ENCODE measurements around the gene NHLH1. TPM values are rescaled to one million over a fixed set of nuclear protein-coding genes. Genes with fewer than 3 reads are reported as not detected.

The NHLH1 gene
- total and polyA plus RNA-seq, 2 of the 4 experiments (the other 2 are of a cell fraction), result 0.14 TPM; not detected in 1

DNA sequence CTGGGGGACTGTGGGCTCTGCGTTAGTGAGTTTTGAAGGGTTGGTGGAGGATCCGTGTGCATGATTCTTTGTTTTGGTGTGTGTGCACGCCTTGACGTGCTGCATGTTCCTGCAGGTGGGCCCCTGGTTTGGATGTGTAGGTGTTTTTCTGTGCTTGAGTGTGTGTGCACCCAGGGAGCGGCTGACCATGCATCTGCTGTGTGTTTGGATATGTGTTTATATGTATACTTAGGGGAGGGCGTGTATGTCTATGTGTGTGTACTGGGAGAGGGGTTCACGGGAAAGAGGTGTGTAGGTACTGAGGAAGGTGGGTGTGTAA, 34.6 kb downstream of the NHLH1 start:
- Histone ChIP-seq H2BK15ac (ENCODE audit: low read depth, low read length) (no peak overlapping the region), H4K91ac (ENCODE audit: insufficient read depth, low read depth, low read length) (no peak overlapping the region), H2AFZ (replicated peaks; ENCODE audit: low read length, poor library complexity) (peak overlapping the region; percentile 74), H3K4me1 (ENCODE audit: control insufficient read depth, insufficient read depth, low read length) (no peaks in the 10 kb centered on the region), H3K9ac (ENCODE audit: low read depth, low read length) (peak overlapping the region; percentile 61; the same call in 1 of the 2 replicates), H3K18ac (ENCODE audit: low read depth, low read length) (no peak overlapping the region), H3K27me3 (ENCODE audit: control insufficient read depth, insufficient read depth, low read length) (peaks cover 33% of the 10 kb centered on the region), H3K23ac (ENCODE audit: low read depth, low read length) (peak overlapping the region; percentile 27; the same call in 1 of the 2 replicates), H4K8ac (ENCODE audit: low read depth in 2 of 2, low read length in 2 of 2) (no peak overlapping the region), H3K79me1 (ENCODE audit: low read depth in 1 of 2, low read length in 2 of 2) (no peaks in the 10 kb centered on the region), H4K20me1 (ENCODE audit: insufficient read depth, low read length) (no peaks in the 10 kb centered on the region), H3K56ac (ENCODE audit: extremely low read depth, insufficient read depth, low read length) (no peak overlapping the region), H3K27ac (ENCODE audit: insufficient read depth, low read length) (no peak overlapping the region), H2BK120ac (ENCODE audit: low read depth, low read length) (no peak overlapping the region), H3K4me3 (ENCODE audit: insufficient read depth, low read depth, low read length) (peak overlapping the region; percentile 62; the same call in 1 of the 2 replicates), H3K9me1 (ENCODE audit: insufficient read depth, low read length) (peaks cover 5% of the 10 kb centered on the region; the same call in 1 of the 2 replicates), H3K36me3 (ENCODE audit: control insufficient read depth, insufficient read depth, low read length) (no peaks in the 10 kb centered on the region), H2AK9ac (replicated peaks; ENCODE audit: low read depth, low read length, poor library complexity) (peak overlapping the region; percentile 55), H3K9me3 (ENCODE audit: control insufficient read depth, insufficient read depth, low read length) (no peaks in the 10 kb centered on the region), H4K5ac (ENCODE audit: low read depth, low read length) (no peak overlapping the region), H3K4me2 (ENCODE audit: low read depth, low read length) (peak overlapping the region; percentile 76), H2BK5ac (ENCODE audit: low read depth, low read length, poor library complexity, severe bottlenecking) (no peak overlapping the region), H2AK5ac (ENCODE audit: low read depth, low read length) (no peak overlapping the region), H3K4ac (ENCODE audit: low read depth, low read length) (no peak overlapping the region), H3K14ac (replicated peaks; ENCODE audit: low read depth, low read length) (no peak overlapping the region), H2BK20ac (ENCODE audit: low read depth, low read length) (no peak overlapping the region)
- TF ChIP-seq CEBPB (IDR thresholded peaks at IDR 0.05; ENCODE audit: low read depth, low read length), result no peak
- no peak for TF ChIP-seq MXI1 (IDR thresholded peaks at IDR 0.05; ENCODE audit: borderline replicate concordance, low read depth, low read length)
- TF ChIP-seq RFX5 (IDR thresholded peaks at IDR 0.05; ENCODE audit: low read depth, low read length), result no peak
- no peak for TF ChIP-seq RCOR1 (IDR thresholded peaks at IDR 0.05; ENCODE audit: insufficient replicate concordance, low read length)
- DNase-seq (no peak), ATAC-seq (ENCODE audit: low read depth) (no peak)
- 14% methylated on average over 2 of the region's 7 CpGs; no CpG with 5 or more reads in 1 of the 2 experiments for WGBS, 2 experiments (ENCODE audit: extremely low coverage in 2 of 2, insufficient read length in 1 of 2)
- dilution Hi-C loops (cut with HindIII; ENCODE audit: low sequenced_read_pairs, unreplicated experiment) (no loop called here), intact Hi-C loops (cut with micrococcal nuclease) (no loop called here), in situ Hi-C loops (cut with MboI; ENCODE audit: low sequenced_read_pairs) (no loop called here)
- no TSS peak for BruUV-seq (replicated peaks)
- POLR2A ChIA-PET (ENCODE audit: unreplicated experiment), result no interaction called here
- CTCF ChIA-PET, result no interaction called here
